Mucosa of descending colon (tissue), 3 donors: Measurements from ENCODE around the gene LRP2. TPM values are rescaled to one million over a fixed set of nuclear protein-coding genes. Genes with fewer than 3 reads are reported as not detected.

Experiments
- ATAC-seq: fragments of 200-7000 bp; cut with Tn5 transposase; one replicate; pipeline ENCODE4 v1.9.1; 2020; ENCODE audit warnings: mild to moderate bottlenecking, moderate library complexity
- DNase-seq, 3 donors: peaks; one replicate each; pipeline ENCODE4 v3.0.0-alpha.2; 2020
- H3K36me3 ChIP-seq: fragments of 200-600 bp; one replicate; pipeline ENCODE4 v1.8.0; 2021; ENCODE audit warnings: low read depth, mild to moderate bottlenecking
- H3K4me1 ChIP-seq: fragments of 200-600 bp; one replicate; pipeline ENCODE4 v1.8.0; 2021; ENCODE audit warnings: low read depth, mild to moderate bottlenecking
- H3K4me3 ChIP-seq: fragments of 200-600 bp; one replicate; pipeline ENCODE4 v1.8.0; 2021; ENCODE audit warnings: mild to moderate bottlenecking
- H3K9me3 ChIP-seq: fragments of 200-600 bp; one replicate; pipeline ENCODE4 v1.8.0; 2021; ENCODE audit warnings: mild to moderate bottlenecking
- intact Hi-C, 2 donors: fragments of 100-400 bp; cut with DNase I in 1 of 2; cut with micrococcal nuclease in 1 of 2; formaldehyde crosslinking; loops; one replicate each; pipeline versions ENCODE4 v1.11.0 to v1.11.1; 2022; cut with DNase I, micrococcal nuclease
- total RNA-seq, 3 donors: library from RNA; stranded (reverse); fragmentation: NEBNext Ultra II Directional in 2 of 3; extraction: Animal tissue kit (Norgen Biotek cat#: 25700) in 2 of 3; gene quantifications; one replicate each; pipeline versions ENCODE4 v1.2.1 to v1.2.4, GENCODE V29; 2021 to 2023
- TF ChIP-seq, protein P1 (sequence below): fragments of 200-600 bp; IDR thresholded peaks from one replicate; pipeline ENCODE4 v1.8.0; 2022; ENCODE audit warnings: antibody characterized with exemption, mild to moderate bottlenecking
- donor health status: DM: no; HTN: no; CAD: no; lungs with moderate emphysema.
- donor health status: DM: no; HTN: no; CAD: no.
- donor health status: DM: no; HTN: yes; CAD: no.

The LRP2 gene
- total RNA-seq, 3 donors from 2014 or later, result 0.06 TPM; not detected in 2

DNA sequence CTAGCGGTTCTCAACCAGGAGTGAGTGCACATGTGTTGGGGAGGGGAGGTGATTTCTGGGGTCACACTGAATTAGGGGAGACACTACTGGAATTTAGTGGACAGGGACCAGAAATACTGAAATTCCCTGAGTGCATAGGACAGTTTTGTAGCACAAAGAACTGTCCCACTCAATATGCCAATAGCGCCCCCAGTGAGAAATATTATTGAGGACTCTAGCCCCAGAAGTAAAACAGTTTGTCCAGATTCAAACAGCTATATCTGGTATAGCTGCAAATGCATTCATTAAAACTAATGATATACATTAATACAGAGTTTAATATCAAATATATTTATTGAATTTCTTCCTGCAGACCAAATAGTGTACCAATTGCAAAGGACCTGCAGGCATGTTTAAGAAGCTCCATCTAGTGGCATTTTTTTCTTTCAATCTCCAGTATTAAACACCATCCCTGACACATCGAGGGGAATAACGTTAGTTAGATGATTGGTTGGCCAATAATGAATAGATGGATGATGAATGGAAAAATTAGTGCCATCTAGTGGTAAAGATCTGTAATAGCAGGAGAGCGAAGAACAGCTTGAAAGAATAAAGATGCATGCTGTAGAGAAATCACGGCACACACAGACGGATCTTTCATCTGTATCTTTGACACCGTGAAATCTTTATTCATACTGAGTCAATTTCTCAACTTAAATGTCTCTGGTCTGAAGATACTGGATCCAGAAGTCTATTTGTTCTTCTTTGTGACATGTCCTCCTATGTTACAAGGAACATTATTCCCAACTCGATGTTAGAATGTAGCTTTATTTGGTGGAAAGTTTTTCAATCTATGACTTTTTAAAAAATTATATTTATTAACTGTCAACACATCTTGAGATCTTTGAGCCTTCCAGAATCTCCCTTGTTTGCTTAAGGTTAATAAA, 230.5 kb downstream of the LRP2 start:
- TF ChIP-seq, protein P1, sequence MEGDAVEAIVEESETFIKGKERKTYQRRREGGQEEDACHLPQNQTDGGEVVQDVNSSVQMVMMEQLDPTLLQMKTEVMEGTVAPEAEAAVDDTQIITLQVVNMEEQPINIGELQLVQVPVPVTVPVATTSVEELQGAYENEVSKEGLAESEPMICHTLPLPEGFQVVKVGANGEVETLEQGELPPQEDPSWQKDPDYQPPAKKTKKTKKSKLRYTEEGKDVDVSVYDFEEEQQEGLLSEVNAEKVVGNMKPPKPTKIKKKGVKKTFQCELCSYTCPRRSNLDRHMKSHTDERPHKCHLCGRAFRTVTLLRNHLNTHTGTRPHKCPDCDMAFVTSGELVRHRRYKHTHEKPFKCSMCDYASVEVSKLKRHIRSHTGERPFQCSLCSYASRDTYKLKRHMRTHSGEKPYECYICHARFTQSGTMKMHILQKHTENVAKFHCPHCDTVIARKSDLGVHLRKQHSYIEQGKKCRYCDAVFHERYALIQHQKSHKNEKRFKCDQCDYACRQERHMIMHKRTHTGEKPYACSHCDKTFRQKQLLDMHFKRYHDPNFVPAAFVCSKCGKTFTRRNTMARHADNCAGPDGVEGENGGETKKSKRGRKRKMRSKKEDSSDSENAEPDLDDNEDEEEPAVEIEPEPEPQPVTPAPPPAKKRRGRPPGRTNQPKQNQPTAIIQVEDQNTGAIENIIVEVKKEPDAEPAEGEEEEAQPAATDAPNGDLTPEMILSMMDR, result peak; percentile 70
- Histone ChIP-seq H3K36me3 (no peaks in the 10 kb centered on the region), H3K4me3 (no peak overlapping the region), H3K4me1 (no peaks in the 10 kb centered on the region), H3K9me3 (no peaks in the 10 kb centered on the region)
- intact Hi-C loops, result loop anchor here in 1 of 2 donors (10.0 kb wide), 1 partner anchor 167 kb away; no protein-coding TSS in a partner anchor
- ATAC-seq (peak; percentile 79), DNase-seq (no peak)

DNA sequence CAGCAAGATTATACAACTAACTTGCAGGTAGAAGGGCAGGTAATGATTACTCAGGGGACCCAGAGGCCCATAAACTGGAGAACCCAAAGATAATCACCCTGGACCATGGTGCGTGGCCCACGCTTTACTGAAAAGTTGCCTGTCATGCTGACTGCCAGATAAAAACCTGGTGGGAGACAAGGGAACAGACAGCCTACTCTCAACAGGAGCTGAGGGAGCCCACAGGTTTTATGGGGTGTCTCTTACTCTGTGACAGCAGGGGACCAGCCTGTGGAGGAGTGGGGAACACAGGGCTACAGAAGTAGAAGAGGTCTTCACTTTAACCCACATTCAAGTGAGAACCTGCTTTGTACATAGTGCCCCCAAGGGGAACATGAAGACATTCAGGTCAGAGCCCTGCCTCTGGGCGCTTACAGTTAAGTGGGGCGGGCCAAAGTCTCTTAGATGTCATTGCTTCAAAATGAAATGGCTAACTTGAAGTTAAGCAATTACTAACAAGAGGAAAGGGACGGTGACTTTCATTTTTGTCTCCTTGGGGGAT, 232.6 kb downstream of the LRP2 start:
- no peak for DNase-seq
- H3K36me3 ChIP-seq, result no peaks in the 10 kb centered on the region
- ATAC-seq, result no peak
- H3K4me1 ChIP-seq, result no peaks in the 10 kb centered on the region
- intact Hi-C loops, result loop anchor here in 1 of 2 donors (10.0 kb wide), 1 partner anchor 165 kb away; no protein-coding TSS in a partner anchor
- H3K4me3 ChIP-seq, result no peak overlapping the region
- no peaks in the 10 kb centered on the region for H3K9me3 ChIP-seq
- TF ChIP-seq, protein P1, result no peak

DNA sequence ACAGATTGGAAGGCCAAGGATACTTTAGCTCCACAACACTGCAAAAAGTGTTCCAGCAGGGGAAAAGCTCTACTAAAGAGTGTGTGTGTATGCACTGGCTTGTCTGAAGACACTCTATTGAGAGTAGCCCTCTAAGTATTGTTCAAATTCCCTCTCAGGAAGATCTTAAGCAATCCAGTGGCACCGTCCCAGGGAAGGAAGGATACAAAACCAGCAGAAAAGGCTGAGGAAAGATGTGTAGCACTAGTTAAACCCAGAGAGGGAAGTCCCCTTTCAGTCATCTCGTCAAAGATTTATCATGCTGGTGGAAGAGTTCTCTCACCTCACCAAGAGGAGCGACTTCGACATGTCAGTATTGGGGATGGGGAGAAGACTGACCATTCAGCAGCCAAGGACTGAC, 242.5 kb downstream of the LRP2 start:
- Histone ChIP-seq H3K36me3 (no peaks in the 10 kb centered on the region), H3K9me3 (no peaks in the 10 kb centered on the region), H3K4me3 (no peak overlapping the region), H3K4me1 (no peaks in the 10 kb centered on the region)
- no peak for ATAC-seq
- intact Hi-C loops, result no loop called here
- no peak for DNase-seq
- TF ChIP-seq, protein P1, result no peak

DNA sequence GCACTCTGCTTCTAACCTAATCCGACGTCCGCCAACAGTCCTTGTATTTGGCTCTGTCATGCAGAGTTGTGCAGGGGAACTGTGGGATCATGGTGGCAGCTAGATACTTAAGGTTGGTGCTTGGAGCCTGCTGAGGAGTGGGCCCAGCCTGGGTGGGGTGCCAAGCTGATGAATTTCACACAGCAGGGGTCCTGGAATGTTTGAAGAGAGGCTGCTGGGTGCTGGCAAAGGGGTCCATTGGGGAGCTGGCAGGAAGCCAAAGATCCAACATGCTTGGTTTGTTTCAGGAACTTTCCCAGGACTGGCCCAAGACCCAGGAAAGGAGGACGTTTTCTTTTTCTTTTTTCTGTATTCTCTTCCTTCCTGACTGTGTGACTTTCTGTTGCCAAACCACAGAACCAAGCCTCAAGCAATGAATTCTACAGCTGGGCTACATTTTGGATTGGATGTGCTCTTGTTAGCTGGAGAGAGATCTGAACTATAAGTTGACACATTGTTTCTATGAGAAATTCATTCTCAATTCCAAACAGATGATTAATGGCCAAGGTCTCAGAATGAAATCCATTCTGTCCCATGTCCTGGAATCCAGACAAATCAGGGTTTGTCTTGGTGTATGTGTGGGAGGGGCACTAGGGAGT, 243.1 kb downstream of the LRP2 start:
- no peaks in the 10 kb centered on the region for H3K4me1 ChIP-seq
- intact Hi-C loops, result no loop called here
- no peak for DNase-seq
- H3K36me3 ChIP-seq, result no peaks in the 10 kb centered on the region
- no peak for ATAC-seq
- H3K9me3 ChIP-seq, result no peaks in the 10 kb centered on the region
- TF ChIP-seq, protein P1, result no peak
- no peak overlapping the region for H3K4me3 ChIP-seq

DNA sequence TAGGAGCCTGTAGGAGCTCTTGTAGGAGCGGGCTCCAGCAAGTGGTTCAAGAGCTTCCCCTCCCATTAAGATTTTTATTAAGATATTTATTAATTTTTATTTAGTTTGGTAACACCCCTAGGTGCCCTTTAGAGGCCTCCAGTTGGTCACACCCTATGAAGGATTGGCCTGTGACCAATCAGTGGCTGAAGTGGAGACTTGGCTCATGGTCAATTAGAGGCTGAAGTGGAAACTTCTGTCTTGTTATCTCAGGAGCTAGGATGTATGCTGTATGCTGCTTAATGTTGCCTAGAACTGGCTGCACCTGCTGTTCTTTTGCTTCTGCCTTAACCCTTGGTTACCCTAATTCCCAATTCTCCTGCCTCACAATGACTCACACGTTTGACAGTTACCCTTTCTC, 244.3 kb downstream of the LRP2 start:
- no peak overlapping the region for H3K4me3 ChIP-seq
- TF ChIP-seq, protein P1, result no peak

More for the DNA sequence above, 244.3 kb downstream of the LRP2 start:
- intact Hi-C loops, result no loop called here
- ATAC-seq (no peak), DNase-seq (no peak)
- Histone ChIP-seq H3K36me3 (no peaks in the 10 kb centered on the region), H3K4me1 (no peaks in the 10 kb centered on the region), H3K9me3 (no peaks in the 10 kb centered on the region)
